ENCODE results near the gene NEURL1B. TPM values are rescaled to one million over a fixed set of nuclear protein-coding genes. Genes with fewer than 3 reads are reported as not detected.

NEURL1B gene
- total and polyA plus RNA-seq, 2 experiments from 2014 or later, result 0.13 to 1.8 TPM

- Histone ChIP-seq H3K9me3 (ENCODE audit: low read depth) (no peaks in the 10 kb centered on the region), H4K20me1 (ENCODE audit: insufficient read depth) (no peaks in the 10 kb centered on the region), H3K27ac (peak overlapping the region; percentile 68), H3K27me3 (replicated peaks; ENCODE audit: insufficient read depth) (no peaks in the 10 kb centered on the region), H3F3A (ENCODE audit: insufficient read depth) (no peaks in the 10 kb centered on the region), H2AFZ (peak overlapping the region; percentile 89), H3K4me3 (no peak overlapping the region), H3K9ac (peak overlapping the region; percentile 80), H3K36me3 (ENCODE audit: low read depth) (no peaks in the 10 kb centered on the region), H3K79me2 (ENCODE audit: insufficient read depth) (no peaks in the 10 kb centered on the region), H3K4me2 (ENCODE audit: unreplicated experiment) (peak overlapping the region; percentile 70), H3K9me2 (ENCODE audit: insufficient read depth) (no peaks in the 10 kb centered on the region), H3K4me1 (ENCODE audit: insufficient read depth) (peaks cover 20% of the 10 kb centered on the region)
- in situ Hi-C loops (cut with MboI), result loop anchor here (25.0 kb wide), 2 partner anchors 420 to 545 kb away; partner anchors contain the start of gene BNIP1
- no peak for TF ChIP-seq EZH2 (IDR thresholded peaks at IDR 0.05; ENCODE audit: insufficient read depth, poor library complexity, severe bottlenecking)
- TF ChIP-seq EZH2phosphoT487 (IDR thresholded peaks at IDR 0.05; ENCODE audit: insufficient read depth, low read depth), result no peak
- WGBS, 2 experiments (ENCODE audit: low coverage in 1 of 2, low lambda C conversion rate in 2 of 2, missing lambda C conversion rate in 2 of 2), result 81 to 85% methylated on average over 16 of the region's 16 CpGs
- DNase-seq, result no peak
Measured at GRCh38 chr5:172717481-172718195, 76.6 kb downstream of the NEURL1B start.

- Histone ChIP-seq H2AFZ (no peak overlapping the region), H3K9me2 (ENCODE audit: insufficient read depth) (no peaks in the 10 kb centered on the region), H3F3A (ENCODE audit: insufficient read depth) (no peaks in the 10 kb centered on the region), H3K79me2 (ENCODE audit: insufficient read depth) (no peaks in the 10 kb centered on the region), H3K9me3 (ENCODE audit: low read depth) (no peaks in the 10 kb centered on the region), H4K20me1 (ENCODE audit: insufficient read depth) (no peaks in the 10 kb centered on the region), H3K4me1 (ENCODE audit: insufficient read depth) (peaks cover 20% of the 10 kb centered on the region), H3K27me3 (replicated peaks; ENCODE audit: insufficient read depth) (no peaks in the 10 kb centered on the region), H3K9ac (no peak overlapping the region), H3K4me2 (ENCODE audit: unreplicated experiment) (no peak overlapping the region), H3K36me3 (ENCODE audit: low read depth) (no peaks in the 10 kb centered on the region), H3K27ac (no peak overlapping the region), H3K4me3 (no peak overlapping the region)
- 93 to 97% methylated on average over 3 of the region's 3 CpGs for WGBS, 2 experiments (ENCODE audit: low coverage in 1 of 2, low lambda C conversion rate in 2 of 2, missing lambda C conversion rate in 2 of 2)
- TF ChIP-seq EZH2phosphoT487 (IDR thresholded peaks at IDR 0.05; ENCODE audit: insufficient read depth, low read depth) (no peak), EZH2 (IDR thresholded peaks at IDR 0.05; ENCODE audit: insufficient read depth, poor library complexity, severe bottlenecking) (no peak)
- in situ Hi-C loops (cut with MboI), result loop anchor here (25.0 kb wide), 2 partner anchors 419 to 544 kb away; partner anchors contain the start of gene BNIP1
- DNase-seq, result no peak
Measured at GRCh38 chr5:172718527-172719114, 77.6 kb downstream of the NEURL1B start.

GRCh38 chr5:172719211-172719610 is 78.1 kb downstream of the NEURL1B start:
- H4K20me1 ChIP-seq (ENCODE audit: insufficient read depth), result no peaks in the 10 kb centered on the region
- H3K36me3 ChIP-seq (ENCODE audit: low read depth), result no peaks in the 10 kb centered on the region
- in situ Hi-C loops (cut with MboI), result loop anchor here (25.0 kb wide), 2 partner anchors 418 to 543 kb away; partner anchors contain the start of gene BNIP1
- TF ChIP-seq EZH2phosphoT487 (IDR thresholded peaks at IDR 0.05; ENCODE audit: insufficient read depth, low read depth) (no peak), EZH2 (IDR thresholded peaks at IDR 0.05; ENCODE audit: insufficient read depth, poor library complexity, severe bottlenecking) (no peak)
- WGBS, 2 experiments (ENCODE audit: low coverage in 1 of 2, low lambda C conversion rate in 2 of 2, missing lambda C conversion rate in 2 of 2), result 81 to 84% methylated on average over 4 of the region's 4 CpGs
- no peak overlapping the region for H3K27ac ChIP-seq
- H3K4me1 ChIP-seq (ENCODE audit: insufficient read depth), result peaks cover 20% of the 10 kb centered on the region
- H3K4me3 ChIP-seq, result no peak overlapping the region
- no peak overlapping the region for H2AFZ ChIP-seq
- H3K4me2 ChIP-seq (ENCODE audit: unreplicated experiment), result no peak overlapping the region
- H3F3A ChIP-seq (ENCODE audit: insufficient read depth), result no peaks in the 10 kb centered on the region
- no peaks in the 10 kb centered on the region for H3K79me2 ChIP-seq (ENCODE audit: insufficient read depth)
- DNase-seq, result peak; percentile 26
- no peak overlapping the region for H3K9ac ChIP-seq
- H3K9me2 ChIP-seq (ENCODE audit: insufficient read depth), result no peaks in the 10 kb centered on the region
- no peaks in the 10 kb centered on the region for H3K27me3 ChIP-seq (replicated peaks; ENCODE audit: insufficient read depth)
- no peaks in the 10 kb centered on the region for H3K9me3 ChIP-seq (ENCODE audit: low read depth)

- H3K27ac ChIP-seq, result no peak overlapping the region
- H3F3A ChIP-seq (ENCODE audit: insufficient read depth), result no peaks in the 10 kb centered on the region
- H3K4me3 ChIP-seq, result no peak overlapping the region
- in situ Hi-C loops (cut with MboI), result loop anchor here (5.0 to 25.0 kb wide), 3 partner anchors 212 to 542 kb away; partner anchors contain the start of gene BNIP1
- H3K79me2 ChIP-seq (ENCODE audit: insufficient read depth), result no peaks in the 10 kb centered on the region
- no peaks in the 10 kb centered on the region for H3K36me3 ChIP-seq (ENCODE audit: low read depth)
- H3K4me2 ChIP-seq (ENCODE audit: unreplicated experiment), result no peak overlapping the region
- H3K9me2 ChIP-seq (ENCODE audit: insufficient read depth), result no peaks in the 10 kb centered on the region
- 60 to 73% methylated on average over 5 of the region's 5 CpGs for WGBS, 2 experiments (ENCODE audit: low coverage in 1 of 2, low lambda C conversion rate in 2 of 2, missing lambda C conversion rate in 2 of 2)
- H4K20me1 ChIP-seq (ENCODE audit: insufficient read depth), result no peaks in the 10 kb centered on the region
- H2AFZ ChIP-seq, result no peak overlapping the region
- no peak for TF ChIP-seq EZH2 (IDR thresholded peaks at IDR 0.05; ENCODE audit: insufficient read depth, poor library complexity, severe bottlenecking)
- no peak for TF ChIP-seq EZH2phosphoT487 (IDR thresholded peaks at IDR 0.05; ENCODE audit: insufficient read depth, low read depth)
- H3K9me3 ChIP-seq (ENCODE audit: low read depth), result no peaks in the 10 kb centered on the region
- peaks cover 14% of the 10 kb centered on the region; the same call in 1 of the 2 replicates for H3K4me1 ChIP-seq (ENCODE audit: insufficient read depth)
- no peak for DNase-seq
- no peak overlapping the region for H3K9ac ChIP-seq
- H3K27me3 ChIP-seq (replicated peaks; ENCODE audit: insufficient read depth), result no peaks in the 10 kb centered on the region
Measured at GRCh38 chr5:172720655-172721054, 79.6 kb downstream of the NEURL1B start.
